Neuronal stem cell (in vitro differentiated cells): ENCODE results near the gene BFSP1.

ENCODE experiments used
- DNase-seq: peaks from one replicate; pipeline ENCODE4 v3.0.0-alpha.2; 2013; ENCODE audit warnings: low spot score
- H2AFZ ChIP-seq: one replicate; pipeline ENCODE4 v1.6.1; 2013; ENCODE audit warnings: mild to moderate bottlenecking, low read length, inconsistent platforms
- H2AK5ac ChIP-seq: 2 replicates; pipeline ENCODE4 v1.6.1; 2013; ENCODE audit warnings: low read depth, mild to moderate bottlenecking, inconsistent platforms, low read length, moderate library complexity, mixed read lengths
- H2BK120ac ChIP-seq: 2 replicates; pipeline ENCODE4 v1.6.1; 2013; ENCODE audit warnings: low read depth, mild to moderate bottlenecking, inconsistent platforms, low read length, moderate library complexity, mixed read lengths
- H2BK12ac ChIP-seq: one replicate; pipeline ENCODE4 v1.6.1; 2013; ENCODE audit warnings: low read length, inconsistent platforms
- H2BK15ac ChIP-seq: 2 replicates; pipeline ENCODE4 v1.6.1; 2013; ENCODE audit warnings: mild to moderate bottlenecking, low read length, inconsistent platforms, mixed read lengths
- H2BK5ac ChIP-seq: one replicate; pipeline ENCODE4 v1.6.1; 2013; ENCODE audit warnings: inconsistent platforms, mild to moderate bottlenecking, low read length, moderate library complexity
- H3K14ac ChIP-seq: one replicate; pipeline ENCODE4 v1.6.1; 2013; ENCODE audit warnings: low read length, inconsistent platforms
- H3K18ac ChIP-seq: 2 replicates; pipeline ENCODE4 v1.6.1; 2013; ENCODE audit warnings: low read length, inconsistent platforms
- H3K23ac ChIP-seq: 2 replicates; pipeline ENCODE4 v1.6.1; 2013; ENCODE audit warnings: low read depth, mild to moderate bottlenecking, mixed read lengths, low read length, inconsistent platforms; ENCODE audit not compliant: poor library complexity
- H3K27ac ChIP-seq: replicated peaks from 3 replicates; pipeline ENCODE4 v1.5.1; 2013; ENCODE audit warnings: low read length, inconsistent platforms
- H3K27me3 ChIP-seq, 3 experiments: 2 replicates each; pipeline ENCODE4 v1.6.1; 2013; ENCODE audit warnings: low read length in 3 of 3, mild to moderate bottlenecking in 2 of 3, inconsistent platforms in 1 of 3, low read depth in 1 of 3, mixed read lengths in 1 of 3, moderate library complexity in 1 of 3; ENCODE audit not compliant: control insufficient read depth in 3 of 3, insufficient read depth in 3 of 3
- H3K36me3 ChIP-seq, 2 donors: replicated peaks in 1 of 2; 2 replicates each; pipeline ENCODE4 v1.6.1; 2013; ENCODE audit warnings: low read length in 2 of 2; ENCODE audit not compliant: control insufficient read depth in 2 of 2, insufficient read depth in 2 of 2
- H3K4ac ChIP-seq: 2 replicates; pipeline ENCODE4 v1.6.1; 2013; ENCODE audit warnings: inconsistent platforms, mild to moderate bottlenecking, low read length, moderate library complexity
- H3K4me1 ChIP-seq, 2 donors: 1 replicate in 1 of 2; 2 replicates in 1 of 2; pipeline ENCODE4 v1.6.1; 2013; ENCODE audit warnings: low read length in 2 of 2, low read depth in 1 of 2; ENCODE audit not compliant: control insufficient read depth in 2 of 2, insufficient read depth in 1 of 2
- H3K4me2 ChIP-seq: one replicate; pipeline ENCODE4 v1.6.1; 2013; ENCODE audit warnings: mild to moderate bottlenecking, low read length, inconsistent platforms; ENCODE audit not compliant: insufficient read depth, poor library complexity, severe bottlenecking
- H3K4me3 ChIP-seq, 2 donors: 2 replicates each; pipeline ENCODE4 v1.5.1; 2013; ENCODE audit warnings: low read length in 2 of 2, mild to moderate bottlenecking in 2 of 2, inconsistent platforms in 1 of 2, moderate library complexity in 1 of 2
- H3K79me1 ChIP-seq: one replicate; pipeline ENCODE4 v1.6.1; 2013; ENCODE audit warnings: low read depth, mild to moderate bottlenecking, inconsistent platforms, low read length, moderate library complexity
- H3K9ac ChIP-seq: one replicate; pipeline ENCODE4 v1.6.1; 2013; ENCODE audit warnings: mild to moderate bottlenecking, low read depth, low read length, inconsistent platforms; ENCODE audit not compliant: poor library complexity
- H3K9me3 ChIP-seq, 2 donors: replicated peaks in 1 of 2; 2 replicates each; pipeline versions ENCODE3 to v1.6.1; 2013; ENCODE audit warnings: low read length in 2 of 2, mild to moderate bottlenecking in 2 of 2, inconsistent platforms in 1 of 2, low read depth in 1 of 2, mixed read lengths in 1 of 2, moderate library complexity in 1 of 2; ENCODE audit not compliant: control insufficient read depth in 2 of 2, insufficient read depth in 1 of 2
- H4K8ac ChIP-seq: one replicate; pipeline ENCODE4 v1.6.1; 2013; ENCODE audit warnings: low read depth, mild to moderate bottlenecking, inconsistent platforms, low read length, moderate library complexity
- H4K91ac ChIP-seq: one replicate; pipeline ENCODE4 v1.6.1; 2013; ENCODE audit warnings: low read length, low read depth, mild to moderate bottlenecking, inconsistent platforms; ENCODE audit not compliant: poor library complexity
- WGBS, 2 donors: extraction: QIAGEN DNeasy Blood & Tissue Kit; methylation state at CpG; one replicate each; pipeline ENCODE4 v1.1.7; 2013; ENCODE audit warnings: missing lambda C conversion rate in 2 of 2, mixed read lengths in 1 of 2; ENCODE audit not compliant: insufficient read length in 2 of 2, insufficient replicate concordance in 1 of 2; ENCODE audit errors: extremely low coverage in 2 of 2; 5-methylcytosine and 5-hydroxymethylcytosine counted together

Gene BFSP1

GRCh38 chr20:17565169-17565845 is 34.1 kb upstream of the BFSP1 start:
- Histone ChIP-seq H3K23ac (no peak overlapping the region), H2BK12ac (no peak overlapping the region), H4K91ac (no peak overlapping the region), H3K9me3 (no peaks in the 10 kb centered on the region), H2BK5ac (no peak overlapping the region), H3K9ac (no peak overlapping the region), H3K4ac (no peak overlapping the region), H3K27ac (no peak overlapping the region), H3K4me2 (no peak overlapping the region), H2AK5ac (no peak overlapping the region), H3K4me3 (no peak overlapping the region), H4K8ac (no peak overlapping the region), H2BK120ac (no peak overlapping the region), H2AFZ (no peak overlapping the region), H3K4me1 (peaks cover 2% of the 10 kb centered on the region in 2 donors), H2BK15ac (no peak overlapping the region), H3K18ac (no peak overlapping the region), H3K79me1 (no peaks in the 10 kb centered on the region), H3K27me3 (peaks cover 0 to 3% (median 3%) of the 10 kb centered on the region in 3 experiments), H3K36me3 (no peaks in the 10 kb centered on the region), H3K14ac (no peak overlapping the region)
- WGBS, 2 donors, result no CpG with 5 or more reads among the region's 4 CpGs
- DNase-seq, result no peak

- DNase-seq, result no peak
- Histone ChIP-seq H2BK5ac (no peak overlapping the region), H3K9ac (no peak overlapping the region), H2AFZ (no peak overlapping the region), H3K4me1 (no peaks in the 10 kb centered on the region), H2AK5ac (no peak overlapping the region), H3K27ac (no peak overlapping the region), H3K9me3 (no peaks in the 10 kb centered on the region), H3K4me3 (no peak overlapping the region), H4K91ac (no peak overlapping the region), H3K18ac (no peak overlapping the region), H3K36me3 (no peaks in the 10 kb centered on the region), H3K4ac (no peak overlapping the region), H2BK15ac (no peak overlapping the region), H3K23ac (no peak overlapping the region), H3K79me1 (no peaks in the 10 kb centered on the region), H3K4me2 (no peak overlapping the region), H3K27me3 (no peaks in the 10 kb centered on the region), H2BK12ac (no peak overlapping the region), H4K8ac (no peak overlapping the region), H3K14ac (no peak overlapping the region), H2BK120ac (no peak overlapping the region)
- WGBS, 2 donors, result no CpG with 5 or more reads among the region's 2 CpGs
Measured at GRCh38 chr20:17562804-17563305, 31.7 kb upstream of the BFSP1 start.

- H3K14ac ChIP-seq, result no peak overlapping the region
- H3K4me2 ChIP-seq, result no peak overlapping the region
- no peak overlapping the region for H2BK120ac ChIP-seq
- no peak overlapping the region for H3K27ac ChIP-seq
- WGBS, 2 donors, result no CpG with 5 or more reads among the region's 5 CpGs
- H3K4me1 ChIP-seq, result peaks cover 5 to 8% of the 10 kb centered on the region in 2 donors
- H3K79me1 ChIP-seq, result no peaks in the 10 kb centered on the region
- H3K9ac ChIP-seq, result no peak overlapping the region
- no peak overlapping the region for H2BK12ac ChIP-seq
- no peak overlapping the region for H2AFZ ChIP-seq
- H2BK15ac ChIP-seq, result no peak overlapping the region
- no peak overlapping the region for H2AK5ac ChIP-seq
- H4K91ac ChIP-seq, result no peak overlapping the region
- H3K27me3 ChIP-seq, result no peaks in the 10 kb centered on the region
- no peaks in the 10 kb centered on the region for H3K36me3 ChIP-seq
- no peaks in the 10 kb centered on the region for H3K9me3 ChIP-seq
- H3K4ac ChIP-seq, result no peak overlapping the region
- H2BK5ac ChIP-seq, result no peak overlapping the region
- no peak overlapping the region for H3K23ac ChIP-seq
- no peak overlapping the region for H4K8ac ChIP-seq
- H3K4me3 ChIP-seq, result no peak overlapping the region
- no peak for DNase-seq
- H3K18ac ChIP-seq, result no peak overlapping the region
Measured at GRCh38 chr20:17560344-17561074, 29.3 kb upstream of the BFSP1 start.

- Histone ChIP-seq H2BK15ac (no peak overlapping the region), H3K36me3 (no peaks in the 10 kb centered on the region), H3K23ac (no peak overlapping the region), H3K9me3 (no peaks in the 10 kb centered on the region), H3K9ac (no peak overlapping the region), H3K27me3 (no peaks in the 10 kb centered on the region), H2BK12ac (no peak overlapping the region), H3K27ac (no peak overlapping the region), H3K4ac (no peak overlapping the region), H3K4me1 (peaks cover 5 to 8% of the 10 kb centered on the region in 2 donors), H4K91ac (no peak overlapping the region), H2BK5ac (no peak overlapping the region), H3K4me3 (no peak overlapping the region), H3K18ac (no peak overlapping the region), H2AK5ac (no peak overlapping the region), H2AFZ (no peak overlapping the region), H4K8ac (no peak overlapping the region), H2BK120ac (no peak overlapping the region), H3K14ac (no peak overlapping the region), H3K79me1 (no peaks in the 10 kb centered on the region), H3K4me2 (no peak overlapping the region)
- DNase-seq, result no peak
- no CpG with 5 or more reads among the region's 6 CpGs for WGBS, 2 donors
Measured at GRCh38 chr20:17559338-17559737, 28.2 kb upstream of the BFSP1 start.
